Prostate gland (tissue), 2 donors: ENCODE measurements around the gene PABPN1. TPM values are rescaled to one million over a fixed set of nuclear protein-coding genes. Genes with fewer than 3 reads are reported as not detected.
A peak's percentile ranks its signal among the peaks of the same experiment; 100 is the strongest.

Experiments used
- DNase-seq: peaks from one replicate; pipeline ENCODE4 v3.0.0-alpha.2; 2019; ENCODE audit warnings: low spot score
- H3K27ac ChIP-seq, 2 donors: fragments of 200-600 bp; sonication (generic); 2 replicates each; pipeline ENCODE4 v1.5.1; 2017 to 2019
- H3K27me3 ChIP-seq: fragments of 200-600 bp; sonication (generic); replicated peaks from 2 replicates; pipeline ENCODE4 v1.5.1; 2019; ENCODE audit not compliant: insufficient read depth
- H3K36me3 ChIP-seq, 2 donors: fragments of 200-600 bp; sonication (generic); 1 replicate in 1 of 2; 2 replicates in 1 of 2; pipeline versions ENCODE4 v1.5.1 to v1.8.1; 2017 to 2019
- H3K4me1 ChIP-seq: fragments of 200-600 bp; sonication (generic); replicated peaks from 2 replicates; pipeline ENCODE4 v1.5.1; 2019
- H3K4me3 ChIP-seq, 2 donors: fragments of 200-600 bp; sonication (generic); 2 replicates each; pipeline ENCODE4 v1.5.1; 2017 to 2019
- H3K9me3 ChIP-seq: fragments of 200-600 bp; sonication (generic); 2 replicates; pipeline ENCODE4 v1.5.1; 2017
- POLR2A ChIP-seq: fragments of 450-650 bp; IDR thresholded peaks from one replicate; pipeline ENCODE4 v1.6.1; 2016; ENCODE audit warnings: antibody characterized with exemption, mild to moderate bottlenecking
- POLR2AphosphoS5 ChIP-seq: sonication (generic); formaldehyde crosslinking; IDR thresholded peaks from one replicate; pipeline ENCODE4 v1.6.1; 2017; ENCODE audit warnings: antibody characterized with exemption
- WGBS: methylation state at CpG from one replicate; pipeline ENCODE4 v1.1.5; 2018; 5-methylcytosine and 5-hydroxymethylcytosine counted together
- intact Hi-C: fragments of 100-400 bp; cut with DNase I; formaldehyde crosslinking; loops from one replicate; pipeline ENCODE4 v1.14.2; 2022
- total RNA-seq, 2 donors: library from RNA; depleted of rRNA; stranded (reverse); fragments of >200 nt; gene quantifications; one replicate each; pipeline ENCODE4 v1.1.0, GENCODE V29; 2016
- TF ChIP-seq, protein P1 (sequence below), 4 experiments: fragments of 200-600 bp in 2 of 4; fragments of 450-650 bp in 2 of 4; sonication (generic) in 2 of 4; IDR thresholded peaks; 1 replicate in 3 of 4; 2 replicates in 1 of 4; pipeline ENCODE4 v1.5.1; 2016 to 2019; ENCODE audit warnings: antibody characterized with exemption in 4 of 4, mild to moderate bottlenecking in 2 of 4, moderate library complexity in 2 of 4

The PABPN1 gene
- total RNA-seq, 2 donors from 2014 or later = 62.7 to 113 TPM

DNA sequence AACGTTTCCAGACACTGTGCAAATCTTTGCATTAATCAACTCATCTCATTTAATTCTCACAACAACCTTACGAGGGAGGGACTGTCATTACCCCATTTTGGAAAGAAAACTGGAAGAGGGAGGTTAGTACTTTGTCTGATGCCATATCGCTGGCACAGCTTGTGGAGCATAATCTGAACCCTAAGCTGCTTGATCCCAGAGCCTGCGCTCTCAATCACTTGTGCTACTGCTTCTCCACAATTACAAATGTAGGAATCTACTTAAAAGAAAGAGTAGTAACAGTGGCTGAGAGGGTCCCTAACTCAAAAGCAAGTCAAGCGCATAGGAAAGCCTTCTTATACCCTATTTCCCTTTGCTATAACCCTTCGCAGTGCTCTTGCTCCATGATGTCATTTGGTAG is 40.5 kb downstream of the PABPN1 start:
- no peak for DNase-seq
- H3K27ac ChIP-seq = peak overlapping the region; percentile 2 to 50
- TF ChIP-seq POLR2AphosphoS5 (no peak), POLR2A (no peak)
- TF ChIP-seq, protein P1, sequence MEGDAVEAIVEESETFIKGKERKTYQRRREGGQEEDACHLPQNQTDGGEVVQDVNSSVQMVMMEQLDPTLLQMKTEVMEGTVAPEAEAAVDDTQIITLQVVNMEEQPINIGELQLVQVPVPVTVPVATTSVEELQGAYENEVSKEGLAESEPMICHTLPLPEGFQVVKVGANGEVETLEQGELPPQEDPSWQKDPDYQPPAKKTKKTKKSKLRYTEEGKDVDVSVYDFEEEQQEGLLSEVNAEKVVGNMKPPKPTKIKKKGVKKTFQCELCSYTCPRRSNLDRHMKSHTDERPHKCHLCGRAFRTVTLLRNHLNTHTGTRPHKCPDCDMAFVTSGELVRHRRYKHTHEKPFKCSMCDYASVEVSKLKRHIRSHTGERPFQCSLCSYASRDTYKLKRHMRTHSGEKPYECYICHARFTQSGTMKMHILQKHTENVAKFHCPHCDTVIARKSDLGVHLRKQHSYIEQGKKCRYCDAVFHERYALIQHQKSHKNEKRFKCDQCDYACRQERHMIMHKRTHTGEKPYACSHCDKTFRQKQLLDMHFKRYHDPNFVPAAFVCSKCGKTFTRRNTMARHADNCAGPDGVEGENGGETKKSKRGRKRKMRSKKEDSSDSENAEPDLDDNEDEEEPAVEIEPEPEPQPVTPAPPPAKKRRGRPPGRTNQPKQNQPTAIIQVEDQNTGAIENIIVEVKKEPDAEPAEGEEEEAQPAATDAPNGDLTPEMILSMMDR (IDR thresholded peaks at IDR 0.05) = no peak
- H3K4me1 ChIP-seq = peaks cover 10% of the 10 kb centered on the region
- H3K27me3 ChIP-seq = no peaks in the 10 kb centered on the region
- H3K36me3 ChIP-seq = peaks cover 0 to 5% of the 10 kb centered on the region in 2 donors
- H3K4me3 ChIP-seq = no peak overlapping the region
- intact Hi-C loops = no loop called here
- WGBS = 71% methylated on average over 6 of the region's 6 CpGs
- no peaks in the 10 kb centered on the region for H3K9me3 ChIP-seq

DNA sequence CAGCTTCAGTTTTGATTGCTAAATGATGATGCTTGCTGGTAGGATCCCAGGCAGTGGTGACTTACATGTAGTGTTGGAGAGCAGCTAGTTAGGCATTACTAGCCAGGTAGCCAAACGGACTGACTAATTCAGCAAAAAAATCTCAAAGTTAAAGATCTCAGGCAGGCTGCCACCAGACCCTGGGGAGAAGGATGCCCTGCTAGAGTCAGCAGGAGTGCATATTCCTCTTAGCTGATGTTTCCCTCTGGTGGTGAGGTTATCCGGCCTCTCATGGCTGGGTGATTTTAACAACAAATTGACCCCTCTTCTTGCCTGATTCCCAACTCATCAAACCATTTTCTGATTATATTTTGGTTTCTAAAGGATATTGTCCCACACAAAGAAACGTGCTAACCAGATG is 40.9 kb downstream of the PABPN1 start:
- WGBS = 35% methylated on average over 3 of the region's 3 CpGs
- no peaks in the 10 kb centered on the region for H3K9me3 ChIP-seq
- H3K27me3 ChIP-seq = no peaks in the 10 kb centered on the region
- TF ChIP-seq POLR2AphosphoS5 = no peak
- TF ChIP-seq, protein P1 (IDR thresholded peaks at IDR 0.05) = peak in 3 of 4 experiments; percentile 21 to 37 (median 28)
- no peak for TF ChIP-seq POLR2A
- intact Hi-C loops = no loop called here
- no peak for DNase-seq
- peaks cover 10% of the 10 kb centered on the region for H3K4me1 ChIP-seq
- H3K36me3 ChIP-seq = peaks cover 0 to 5% of the 10 kb centered on the region in 2 donors
- no peak overlapping the region for H3K4me3 ChIP-seq
- H3K27ac ChIP-seq = peak overlapping the region; percentile 2 to 50

DNA sequence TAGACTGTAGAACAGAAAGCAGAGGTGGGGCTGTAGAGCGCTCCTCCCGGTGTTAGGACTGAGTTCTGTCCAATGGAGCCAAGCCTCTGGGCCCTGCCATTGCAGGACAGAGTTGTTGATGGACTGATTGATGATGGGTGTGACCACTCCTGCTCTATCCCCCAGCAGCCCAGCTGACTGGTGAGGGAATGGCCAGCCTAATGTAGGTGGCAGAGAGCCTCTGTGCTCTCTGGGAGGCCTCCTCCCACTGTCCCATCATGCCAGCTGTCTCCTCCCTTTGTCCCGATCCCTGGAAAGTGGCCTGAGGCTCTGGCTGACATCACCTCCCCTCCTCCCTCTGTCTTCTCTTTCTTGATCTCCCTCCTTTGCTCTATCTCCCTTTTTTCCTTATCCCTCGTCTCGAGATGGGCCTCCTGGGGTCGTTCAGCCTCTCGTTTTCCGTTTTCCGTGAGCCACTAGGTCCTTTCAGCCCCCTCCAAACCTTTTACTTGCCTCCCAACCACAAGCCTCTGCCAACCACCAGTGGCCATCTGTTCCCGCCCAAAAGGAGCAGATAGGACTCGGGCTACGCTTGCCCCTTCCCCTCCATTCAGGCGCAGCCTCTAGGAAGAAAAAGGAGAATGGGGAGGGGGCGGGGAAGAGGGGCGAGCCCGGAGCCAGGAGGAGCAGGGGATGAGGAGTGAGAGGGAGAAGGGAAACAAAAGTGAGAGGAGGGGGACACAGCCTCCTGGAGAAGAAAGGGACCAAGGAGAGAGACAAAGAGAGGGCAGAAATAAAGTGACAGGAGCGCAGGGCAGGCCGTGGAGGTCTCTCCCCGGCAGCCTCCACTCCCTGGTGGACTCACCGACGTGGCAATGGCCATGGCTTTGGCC is 43.1 kb downstream of the PABPN1 start:
- no peaks in the 10 kb centered on the region for H3K27me3 ChIP-seq
- peaks cover 0 to 5% of the 10 kb centered on the region in 2 donors for H3K36me3 ChIP-seq
- no peaks in the 10 kb centered on the region for H3K9me3 ChIP-seq
- DNase-seq = peak; percentile 71
- intact Hi-C loops = no loop called here
- peak overlapping the region; percentile 97 to 98 for H3K27ac ChIP-seq
- TF ChIP-seq POLR2AphosphoS5 = peak; percentile 76
- TF ChIP-seq POLR2A = peak; percentile 42
- TF ChIP-seq, protein P1 (IDR thresholded peaks at IDR 0.05) = peak in 1 of 4 experiments; percentile 2
- peak overlapping the region; percentile 48 to 55 for H3K4me3 ChIP-seq
- WGBS = 4% methylated on average over 21 of the region's 21 CpGs
- peaks cover 10% of the 10 kb centered on the region for H3K4me1 ChIP-seq

DNA sequence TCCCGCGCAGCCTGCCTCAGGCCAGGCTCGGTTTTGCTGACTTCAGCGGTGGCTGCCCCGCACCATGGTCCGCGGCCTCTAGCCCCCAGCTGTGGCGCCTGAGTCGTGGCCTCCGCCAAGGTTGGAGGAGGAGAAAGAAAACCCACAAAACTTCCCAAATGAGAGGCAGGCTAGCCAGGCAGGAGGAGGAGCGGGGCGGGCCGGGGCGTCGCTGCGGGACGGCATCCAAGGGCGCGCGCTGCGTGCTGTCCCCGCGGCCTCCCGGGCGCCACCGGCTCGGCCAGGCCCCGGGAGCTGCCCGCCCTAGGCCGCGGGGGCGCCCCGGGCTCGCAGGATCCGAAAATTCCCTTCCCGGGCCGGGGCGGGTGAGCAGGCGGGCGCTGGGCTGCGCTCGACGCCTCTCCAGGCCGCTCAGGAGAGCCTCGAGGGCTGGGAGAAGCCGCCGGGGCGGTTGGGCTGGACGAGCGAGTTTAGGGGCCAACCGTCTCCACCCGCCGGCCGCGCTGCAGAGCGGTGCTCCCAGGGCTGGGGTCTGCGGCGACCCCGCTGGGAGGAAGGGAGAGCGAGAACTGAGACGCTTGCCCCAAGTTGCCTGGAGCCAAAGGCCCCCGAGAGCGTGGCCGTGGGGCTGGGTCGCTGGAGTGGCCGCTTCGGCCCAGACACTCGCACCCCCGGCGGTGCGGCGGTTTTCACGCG is 43.9 kb downstream of the PABPN1 start, which contains the start of gene EFS:
Gene EFS, minus strand, starts transcription at position 137 of the 696 bp plus-strand sequence. CDS start 147 bp downstream, outside the sequence.
- H3K4me1 ChIP-seq = peaks cover 10% of the 10 kb centered on the region

More for the DNA sequence above, 43.9 kb downstream of the PABPN1 start, which contains the start of gene EFS:
- no peak for TF ChIP-seq POLR2A
- TF ChIP-seq, protein P1 (IDR thresholded peaks at IDR 0.05) = no peak
- TF ChIP-seq POLR2AphosphoS5 = no peak
- Histone ChIP-seq H3K27me3 (no peaks in the 10 kb centered on the region), H3K9me3 (no peaks in the 10 kb centered on the region), H3K36me3 (no peaks in the 10 kb centered on the region), H3K4me3 (peak within 1 kb of the TSS; percentile 48 to 55), H3K27ac (peak within 1 kb of the TSS; percentile 97 to 98)
- under 1% methylated on average over 30 of the region's 74 CpGs for WGBS
- peak; percentile 64 for DNase-seq
- intact Hi-C loops = no loop called here
